ENCODE results near the gene FBXL14. TPM values are rescaled to one million over a fixed set of nuclear protein-coding genes. Genes with fewer than 3 reads are reported as not detected.

FBXL14 gene
- total and polyA plus RNA-seq, 9 of the 15 experiments (the other 6 are each of a cell fraction or from before 2014, with no cell fraction given): 0.13 to 9.8 (median 3.3) TPM

GRCh38 chr12:1605129-1606020, 11.0 kb upstream of the FBXL14 start (continued):
- peak; percentile 12; the same call in 1 of the 2 replicates for TF ChIP-seq ZNF395 (CRISPR knock-in tag; IDR thresholded peaks at IDR 0.05)
- TF ChIP-seq ETS2 (tag; IDR thresholded peaks at IDR 0.05; ENCODE audit: borderline replicate concordance, poor library complexity, severe bottlenecking): no peak
- no peak for TF ChIP-seq PREB (CRISPR knock-in tag; IDR thresholded peaks at IDR 0.05)
- TF ChIP-seq RAD21 (CRISPR knock-in tag; conservative IDR thresholded peaks at IDR 0.05 in 1 of 2, IDR thresholded peaks at IDR 0.05 in 1 of 2): peak; percentile 66 to 79
- TF ChIP-seq EHMT2 (IDR thresholded peaks at IDR 0.05): peak; percentile 25; the same call in 1 of the 2 replicates
- no peak for TF ChIP-seq NFE2L1 (tag; IDR thresholded peaks at IDR 0.05; ENCODE audit: borderline replicate concordance, low read depth)
- TF ChIP-seq BRCA1 (IDR thresholded peaks at IDR 0.05): no peak
- TF ChIP-seq BRCA1 (CRISPR knock-in tag; IDR thresholded peaks at IDR 0.05): no peak
- no peak for TF ChIP-seq TBP (optimal IDR thresholded peaks at IDR 0.05; ENCODE audit: low read depth, low read length)
- no peak for TF ChIP-seq KHSRP (IDR thresholded peaks at IDR 0.05)
- no peak for TF ChIP-seq KDM2B (CRISPR knock-in tag; IDR thresholded peaks at IDR 0.05)
- TF ChIP-seq CTBP1 (IDR thresholded peaks at IDR 0.05; ENCODE audit: borderline replicate concordance): no peak
- no peak for TF ChIP-seq KDM1A (IDR thresholded peaks at IDR 0.05)
- no peak for TF ChIP-seq JUN (IDR thresholded peaks at IDR 0.05; ENCODE audit: borderline replicate concordance, low read depth, low read length)
- no peak for TF ChIP-seq JUN (CRISPR knock-in tag; IDR thresholded peaks at IDR 0.05; ENCODE audit: borderline replicate concordance)
- TF ChIP-seq TEAD2 (tag; IDR thresholded peaks at IDR 0.05): 0 out of 2 replicates have a peak, but pooled peaks have one; percentile 3
- peak; percentile 24; the same call in 1 of the 2 replicates for TF ChIP-seq CBFA2T3 (IDR thresholded peaks at IDR 0.05)
- no peak for TF ChIP-seq SIN3A (IDR thresholded peaks at IDR 0.05; ENCODE audit: borderline replicate concordance in 2 of 2, control insufficient read depth in 1 of 2, low read depth in 2 of 2, low read length in 2 of 2)
- no peak for TF ChIP-seq ZNF76 (CRISPR knock-in tag; IDR thresholded peaks at IDR 0.05; ENCODE audit: borderline replicate concordance)
- TF ChIP-seq ZNF12 (CRISPR knock-in tag; IDR thresholded peaks at IDR 0.05): no peak
- TF ChIP-seq PHF20 (IDR thresholded peaks at IDR 0.05; ENCODE audit: partially characterized antibody): no peak
- TF ChIP-seq RAD51 (IDR thresholded peaks at IDR 0.05; ENCODE audit: borderline replicate concordance, low read depth): no peak
- TF ChIP-seq HMG20B (CRISPR knock-in tag; IDR thresholded peaks at IDR 0.05): no peak
- no peak for TF ChIP-seq SETDB1 (IDR thresholded peaks at IDR 0.05; ENCODE audit: low read length)
- no peak for TF ChIP-seq NCOR1 (IDR thresholded peaks at IDR 0.05)
- no peak for TF ChIP-seq SMAD3 (CRISPR knock-in tag; conservative IDR thresholded peaks at IDR 0.05)
- TF ChIP-seq HES1 (IDR thresholded peaks at IDR 0.05; ENCODE audit: low read depth): no peak
